ENCODE data around the gene TNFAIP3. TPM values are rescaled to one million over a fixed set of nuclear protein-coding genes. Genes with fewer than 3 reads are reported as not detected.

TNFAIP3 gene
- total RNA-seq, result 10 to 100 TPM; 14.6 to 37.6 (median 21.0) TPM
- 10 to 100 TPM; 11.4 to 49.9 (median 18.7) TPM for polyA plus RNA-seq

DNA sequence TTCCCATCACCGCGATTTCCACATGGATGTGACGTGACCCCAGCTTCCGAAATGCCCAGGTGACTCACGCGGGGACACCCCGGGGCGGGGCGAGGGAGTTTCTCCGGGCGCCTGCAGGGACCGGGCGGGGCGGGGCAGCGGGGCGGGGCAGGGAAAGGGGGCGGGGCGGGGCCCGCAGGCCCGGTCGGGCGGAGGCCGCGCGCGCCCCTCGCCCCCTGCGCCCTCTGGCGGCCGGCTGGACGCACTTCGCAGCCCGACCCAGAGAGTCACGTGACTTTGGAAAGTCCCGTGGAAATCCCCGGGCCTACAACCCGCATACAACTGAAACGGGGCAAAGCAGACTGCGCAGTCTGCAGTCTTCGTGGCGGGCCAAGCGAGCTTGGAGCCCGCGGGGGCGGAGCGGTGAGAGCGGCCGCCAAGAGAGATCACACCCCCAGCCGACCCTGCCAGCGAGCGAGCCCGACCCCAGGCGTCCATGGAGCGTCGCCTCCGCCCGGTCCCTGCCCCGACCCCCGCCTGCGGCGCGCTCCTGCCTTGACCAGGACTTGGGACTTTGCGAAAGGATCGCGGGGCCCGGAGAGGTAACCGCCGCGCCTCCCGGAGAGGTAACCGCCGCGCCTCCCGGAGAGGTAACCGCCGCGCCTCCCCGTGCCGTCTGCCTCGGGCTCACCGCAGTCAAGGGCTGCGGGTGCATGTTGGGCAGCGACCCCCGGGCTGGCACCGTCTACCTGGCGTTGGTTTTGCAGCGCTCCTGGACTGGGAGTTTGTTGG lies at the start of gene TNFAIP3:
Gene TNFAIP3, plus strand, starts transcription at position 346 of the 771 bp plus-strand sequence. CDS start 3,969 bp downstream, outside the sequence.
- 0 to 1% methylated on average over 87 of the region's 87 CpGs for WGBS, 2 donors
- TF ChIP-seq, protein P1, sequence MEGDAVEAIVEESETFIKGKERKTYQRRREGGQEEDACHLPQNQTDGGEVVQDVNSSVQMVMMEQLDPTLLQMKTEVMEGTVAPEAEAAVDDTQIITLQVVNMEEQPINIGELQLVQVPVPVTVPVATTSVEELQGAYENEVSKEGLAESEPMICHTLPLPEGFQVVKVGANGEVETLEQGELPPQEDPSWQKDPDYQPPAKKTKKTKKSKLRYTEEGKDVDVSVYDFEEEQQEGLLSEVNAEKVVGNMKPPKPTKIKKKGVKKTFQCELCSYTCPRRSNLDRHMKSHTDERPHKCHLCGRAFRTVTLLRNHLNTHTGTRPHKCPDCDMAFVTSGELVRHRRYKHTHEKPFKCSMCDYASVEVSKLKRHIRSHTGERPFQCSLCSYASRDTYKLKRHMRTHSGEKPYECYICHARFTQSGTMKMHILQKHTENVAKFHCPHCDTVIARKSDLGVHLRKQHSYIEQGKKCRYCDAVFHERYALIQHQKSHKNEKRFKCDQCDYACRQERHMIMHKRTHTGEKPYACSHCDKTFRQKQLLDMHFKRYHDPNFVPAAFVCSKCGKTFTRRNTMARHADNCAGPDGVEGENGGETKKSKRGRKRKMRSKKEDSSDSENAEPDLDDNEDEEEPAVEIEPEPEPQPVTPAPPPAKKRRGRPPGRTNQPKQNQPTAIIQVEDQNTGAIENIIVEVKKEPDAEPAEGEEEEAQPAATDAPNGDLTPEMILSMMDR (IDR thresholded peaks at IDR 0.05), result peak in 3 of 4 experiments; percentile 48 to 73 (median 52)
- peak in 3 of 4 donors; percentile 6 to 36 (median 21) for TF ChIP-seq EP300 (IDR thresholded peaks at IDR 0.05)
- TF ChIP-seq POLR2AphosphoS5 (IDR thresholded peaks at IDR 0.05), result peak; percentile 76 to 97 (median 92)
- TF ChIP-seq POLR2A (IDR thresholded peaks at IDR 0.05), result peak; percentile 74 to 81
- H3K9me3 ChIP-seq, result no peaks in the 10 kb centered on the region

DNA sequence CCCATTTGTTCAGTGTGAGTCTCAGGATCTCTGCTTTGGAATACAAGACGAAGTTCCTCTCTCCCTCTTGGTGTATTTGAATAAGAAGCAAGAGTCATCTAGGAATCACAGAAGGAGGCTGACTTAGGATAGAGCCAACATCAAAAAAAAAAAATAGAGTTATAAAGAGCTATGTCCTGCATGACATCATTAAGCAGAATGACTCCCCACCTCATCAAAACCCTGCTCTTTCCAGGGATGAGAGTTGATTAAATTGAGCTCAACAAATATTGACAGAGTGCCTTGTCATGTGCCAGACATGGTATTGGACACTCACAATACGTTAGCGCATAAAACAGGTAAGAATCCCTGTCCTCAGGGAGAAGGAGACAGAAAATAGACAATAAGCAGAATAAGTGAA lies 48.6 kb upstream of the TNFAIP3 start:
- intact Hi-C loops (cut with DNase I), result no loop called here
- Histone ChIP-seq H3K27me3 (no peaks in the 10 kb centered on the region), H3K36me3 (no peaks in the 10 kb centered on the region), H3K27ac (no peak overlapping the region), H3K4me3 (no peak overlapping the region), H3K9me3 (no peaks in the 10 kb centered on the region), H3K4me1 (peaks cover 0 to 48% (median 29%) of the 10 kb centered on the region in 4 donors)
- TF ChIP-seq POLR2AphosphoS5 (IDR thresholded peaks at IDR 0.05) (no peak), EP300 (IDR thresholded peaks at IDR 0.05) (no peak), POLR2A (IDR thresholded peaks at IDR 0.05) (no peak)
- TF ChIP-seq, protein P1 (IDR thresholded peaks at IDR 0.05), result no peak
- WGBS, 2 donors, result 88 to 93% methylated on average over 3 of the region's 3 CpGs
- DNase-seq, result no peak

More for the DNA sequence above, at the start of gene TNFAIP3:
- peaks cover 0 to 73% (median 57%) of the 10 kb centered on the region in 4 donors for H3K4me1 ChIP-seq
- H3K27ac ChIP-seq, result peak within 1 kb of the TSS; percentile 88 to 97 (median 94)
- peaks cover 0 to 6% (median 0%) of the 10 kb centered on the region in 4 donors for H3K36me3 ChIP-seq
- intact Hi-C loops (cut with DNase I), result loop anchor here (1.0 to 10.0 kb wide), 6 partner anchors 17 to 538 kb away; partner anchors contain the start of gene HEBP2
- peak within 1 kb of the TSS; percentile 88 to 96 (median 94) for H3K4me3 ChIP-seq
- DNase-seq, result peak; percentile 98
- H3K27me3 ChIP-seq, result no peaks in the 10 kb centered on the region

DNA sequence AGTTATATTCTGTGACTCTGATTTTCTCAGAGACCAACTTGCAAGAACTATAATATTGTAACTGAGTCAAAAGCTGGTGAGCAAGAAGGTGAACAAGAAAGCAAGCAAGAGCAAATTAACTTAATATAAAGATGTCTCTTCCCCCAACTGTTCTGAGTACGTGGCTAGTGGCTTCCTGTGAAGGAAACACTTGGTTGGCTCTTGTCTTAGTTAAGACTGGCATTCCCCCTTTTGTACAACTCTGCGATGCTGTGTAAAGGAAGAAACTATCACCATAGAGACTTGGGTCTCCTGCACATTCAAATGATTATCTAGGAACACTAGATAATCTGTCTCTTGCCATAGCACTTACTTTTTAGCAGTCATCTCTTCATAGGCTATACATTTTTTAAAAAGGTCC lies 47.3 kb upstream of the TNFAIP3 start:
- intact Hi-C loops (cut with DNase I), result no loop called here
- TF ChIP-seq, protein P1 (IDR thresholded peaks at IDR 0.05), result no peak
- TF ChIP-seq EP300 (IDR thresholded peaks at IDR 0.05), result no peak
- no peak for TF ChIP-seq POLR2A (IDR thresholded peaks at IDR 0.05)
- TF ChIP-seq POLR2AphosphoS5 (IDR thresholded peaks at IDR 0.05), result no peak
- no peaks in the 10 kb centered on the region for H3K36me3 ChIP-seq
- 36 to 79% methylated on average over 2 of the region's 2 CpGs for WGBS, 2 donors
- peak overlapping the region in 1 of 4 donors; percentile 76 for H3K27ac ChIP-seq
- peaks cover 0 to 60% (median 42%) of the 10 kb centered on the region in 4 donors for H3K4me1 ChIP-seq
- DNase-seq, result no peak
- no peak overlapping the region for H3K4me3 ChIP-seq
- no peaks in the 10 kb centered on the region for H3K27me3 ChIP-seq
- no peaks in the 10 kb centered on the region for H3K9me3 ChIP-seq

DNA sequence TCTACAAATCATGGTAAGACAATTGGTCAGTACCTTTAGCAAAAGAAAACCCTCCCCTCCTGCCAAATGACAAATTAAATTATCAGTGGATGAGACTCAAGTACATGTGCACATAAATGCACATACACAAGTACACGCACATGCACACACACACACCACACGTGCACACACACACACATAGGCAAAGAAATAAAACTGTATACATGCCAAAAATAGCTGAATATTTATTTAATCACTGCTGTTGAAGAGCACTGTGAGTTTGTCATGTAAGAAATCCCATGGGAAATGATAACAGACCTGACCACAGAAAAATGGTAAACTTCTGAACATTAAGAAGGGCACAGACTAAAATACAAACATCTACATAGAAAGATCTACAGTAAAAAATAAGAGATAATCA lies 46.6 kb upstream of the TNFAIP3 start:
- Histone ChIP-seq H3K27ac (peak overlapping the region in 2 of 4 donors; percentile 66 to 76), H3K4me1 (peaks cover 0 to 67% (median 45%) of the 10 kb centered on the region in 4 donors), H3K4me3 (no peak overlapping the region), H3K9me3 (no peaks in the 10 kb centered on the region), H3K36me3 (no peaks in the 10 kb centered on the region), H3K27me3 (no peaks in the 10 kb centered on the region)
- TF ChIP-seq POLR2A (IDR thresholded peaks at IDR 0.05), result no peak
- no peak for TF ChIP-seq POLR2AphosphoS5 (IDR thresholded peaks at IDR 0.05)
- TF ChIP-seq EP300 (IDR thresholded peaks at IDR 0.05), result no peak
- TF ChIP-seq, protein P1 (IDR thresholded peaks at IDR 0.05), result no peak
- no peak for DNase-seq
- WGBS, 2 donors, result 89 to 91% methylated on average over 2 of the region's 2 CpGs
- intact Hi-C loops (cut with DNase I), result no loop called here
